GM10266 (cell line): ENCODE measurements around the gene TACO1.

ENCODE experiments used
- DNase-seq: peaks from one replicate; pipeline ENCODE4 v3.0.0; 2012; ENCODE audit errors: extremely low spot score
- CTCF ChIP-seq: IDR thresholded peaks from 2 replicates; pipeline ENCODE4 v1.5.1; 2012; ENCODE audit warnings: mild to moderate bottlenecking, low read depth; ENCODE audit not compliant: control insufficient read depth, insufficient read depth; ENCODE audit errors: missing control alignments

The TACO1 gene

GRCh38 chr17:63598281-63598680 lies 2.4 kb upstream of the TACO1 start:
- DNase-seq: no peak
- no peak for TF ChIP-seq CTCF

GRCh38 chr17:63601439-63602371 lies 1.0 kb downstream of the TACO1 start:
- no peak for TF ChIP-seq CTCF
- DNase-seq: peak; percentile 20

GRCh38 chr17:63609816-63610573 lies 9.3 kb downstream of the TACO1 start:
- DNase-seq: no peak
- no peak for TF ChIP-seq CTCF

GRCh38 chr17:63610854-63611253 lies 10.2 kb downstream of the TACO1 start:
- TF ChIP-seq CTCF: no peak
- no peak for DNase-seq

- DNase-seq: no peak
- no peak for TF ChIP-seq CTCF
Measured at GRCh38 chr17:63611354-63611753, 10.7 kb downstream of the TACO1 start.

GRCh38 chr17:63613663-63614062 lies 13.0 kb downstream of the TACO1 start:
- TF ChIP-seq CTCF: no peak
- no peak for DNase-seq
